Naive thymus-derived CD4-positive, alpha-beta T cell (primary cell): ENCODE measurements around the gene RBM15. TPM values are rescaled to one million over a fixed set of nuclear protein-coding genes. Genes with fewer than 3 reads are reported as not detected.
A peak's percentile ranks its signal among the peaks of the same experiment; 100 is the strongest.

ENCODE experiments used
- ATAC-seq: fragments of 150-1000 bp; cut with Tn5 transposase; 2 replicates; pipeline ENCODE4 v1.10.0; 2021; ENCODE audit warnings: mild to moderate bottlenecking, moderate library complexity
- CTCF ChIA-PET: fragments of 350-600 bp; sonication (Branson Sonifier 250); formaldehyde crosslinking; loops from one replicate; lab custom pipeline; 2021; ENCODE audit warnings: antibody characterized with exemption; lab: Charles Lee
- POLR2A ChIA-PET: fragments of 350-600 bp; sonication (Branson Sonifier 250); formaldehyde crosslinking; loops from one replicate; lab custom pipeline; 2021; ENCODE audit warnings: antibody characterized with exemption, inconsistent platforms; lab: Charles Lee
- DNase-seq, 9 donors: peaks; one replicate each; pipeline versions ENCODE4 v3.0.0 to v3.0.0-alpha.2; 2020 to 2022; ENCODE audit warnings: mixed read lengths in 1 of 9
- H3K27ac ChIP-seq: one replicate; pipeline ENCODE4 v1.7.0; 2013; ENCODE audit warnings: mild to moderate bottlenecking, low read depth, low read length, moderate library complexity
- H3K27me3 ChIP-seq, 2 donors: one replicate each; pipeline ENCODE4 v1.7.0; 2013; ENCODE audit warnings: low read length in 2 of 2, mild to moderate bottlenecking in 2 of 2, moderate library complexity in 2 of 2; ENCODE audit not compliant: control insufficient read depth in 2 of 2, insufficient read depth in 2 of 2
- H3K36me3 ChIP-seq, 3 experiments: 1 replicate in 2 of 3; 2 replicates in 1 of 3; pipeline ENCODE4 v1.7.0; 2013; ENCODE audit warnings: low read length in 3 of 3, mild to moderate bottlenecking in 3 of 3, moderate library complexity in 1 of 3; ENCODE audit not compliant: insufficient read depth in 3 of 3, control insufficient read depth in 2 of 3
- H3K4me1 ChIP-seq, 2 donors: one replicate each; pipeline ENCODE4 v1.7.0; 2013; ENCODE audit warnings: low read length in 2 of 2, mild to moderate bottlenecking in 2 of 2, moderate library complexity in 1 of 2; ENCODE audit not compliant: control insufficient read depth in 2 of 2, insufficient read depth in 2 of 2
- H3K4me3 ChIP-seq: 2 replicates; pipeline ENCODE4 v1.7.0; 2013; ENCODE audit warnings: mild to moderate bottlenecking, low read length
- H3K9me3 ChIP-seq, 3 experiments: 1 replicate in 2 of 3; 2 replicates in 1 of 3; pipeline ENCODE4 v1.7.0; 2013; ENCODE audit warnings: low read length in 3 of 3; ENCODE audit not compliant: control insufficient read depth in 2 of 3
- H3K27ac Mint-ChIP-seq, 9 donors: one replicate each; pipeline ENCODE4 v1.8.0; 2020 to 2022; ENCODE audit warnings: mixed read lengths in 9 of 9, mild to moderate bottlenecking in 8 of 9, moderate library complexity in 5 of 9, inconsistent platforms in 2 of 9
- H3K27me3 Mint-ChIP-seq, 5 donors: one replicate each; pipeline ENCODE4 v1.8.0; 2021 to 2022; ENCODE audit warnings: mixed read lengths in 5 of 5, mild to moderate bottlenecking in 1 of 5
- H3K36me3 Mint-ChIP-seq, 5 donors: one replicate each; pipeline ENCODE4 v1.8.0; 2020 to 2022; ENCODE audit warnings: mixed read lengths in 5 of 5, mild to moderate bottlenecking in 3 of 5, inconsistent platforms in 1 of 5
- H3K4me1 Mint-ChIP-seq, 7 donors: one replicate each; pipeline ENCODE4 v1.8.0; 2020 to 2022; ENCODE audit warnings: mixed read lengths in 7 of 7, mild to moderate bottlenecking in 3 of 7, inconsistent platforms in 1 of 7
- H3K4me3 Mint-ChIP-seq, 10 donors: one replicate each; pipeline ENCODE4 v1.8.0; 2020 to 2022; ENCODE audit warnings: mild to moderate bottlenecking in 10 of 10, mixed read lengths in 10 of 10, moderate library complexity in 6 of 10, inconsistent platforms in 2 of 10
- H3K9me3 Mint-ChIP-seq, 11 donors: one replicate each; pipeline ENCODE4 v1.8.0; 2020 to 2022; ENCODE audit warnings: mixed read lengths in 11 of 11, mild to moderate bottlenecking in 4 of 11, inconsistent platforms in 1 of 11, moderate library complexity in 1 of 11
- intact Hi-C, 2 donors: fragments of 100-400 bp; cut with micrococcal nuclease; formaldehyde crosslinking; loops; one replicate each; pipeline ENCODE4 v1.15.1; 2023
- polyA plus RNA-seq, 2 donors: library from polyadenylated mRNA; unstranded; fragments of 300-500 nt; fragmentation: Illumina TruSeq; gene quantifications; one replicate each; pipeline ENCODE4 v1.2.3, GENCODE V29; 2021
- total RNA-seq, 6 experiments: library from RNA in 5 of 6; stranded (reverse) in 5 of 6; gene quantifications; 1 replicate in 5 of 6; 2 replicates in 1 of 6; pipeline ENCODE4 v1.2.3 and lab custom pipeline; 2021 to 2026

Gene RBM15
- total and polyA plus RNA-seq, 7 experiments from 2014 or later = 7.1 to 58.6 (median 45.0) TPM

GRCh38 chr1:110364221-110364620 is 25.0 kb downstream of the RBM15 start:
- H3K4me1 ChIP-seq = no peaks in the 10 kb centered on the region
- Mint-ChIP-seq H3K36me3 (peaks cover 3 to 27% (median 22%) of the 10 kb centered on the region in 5 donors), H3K27ac (no peak overlapping the region), H3K4me3 (no peak overlapping the region), H3K4me1 (peaks cover 0 to 16% (median 11%) of the 10 kb centered on the region in 7 donors), H3K9me3 (no peaks in the 10 kb centered on the region), H3K27me3 (no peaks in the 10 kb centered on the region)
- no peaks in the 10 kb centered on the region for H3K9me3 ChIP-seq
- ChIA-PET POLR2A (no interaction called here), CTCF (no interaction called here)
- no peak overlapping the region for H3K27ac ChIP-seq
- no peak for ATAC-seq
- H3K27me3 ChIP-seq = no peaks in the 10 kb centered on the region
- H3K36me3 ChIP-seq = peaks cover 0 to 15% (median 9%) of the 10 kb centered on the region in 3 experiments
- DNase-seq = no peak
- intact Hi-C loops = no loop called here
- H3K4me3 ChIP-seq = no peak overlapping the region

GRCh38 chr1:110370827-110371226 is 31.6 kb downstream of the RBM15 start:
- Histone ChIP-seq H3K9me3 (no peaks in the 10 kb centered on the region), H3K36me3 (peaks cover 0 to 15% (median 4%) of the 10 kb centered on the region in 3 experiments), H3K27ac (no peak overlapping the region), H3K4me1 (no peaks in the 10 kb centered on the region), H3K27me3 (no peaks in the 10 kb centered on the region), H3K4me3 (no peak overlapping the region)
- peaks cover 0 to 5% (median 0%) of the 10 kb centered on the region in 7 donors for H3K4me1 Mint-ChIP-seq
- no peaks in the 10 kb centered on the region for H3K27me3 Mint-ChIP-seq
- CTCF ChIA-PET = interaction anchor here (1.1 kb wide), 1 partner anchor 12 kb away, joined by 3 read pairs; no protein-coding TSS in a partner anchor
- H3K27ac Mint-ChIP-seq = peak overlapping the region in 1 of 9 donors; percentile 12
- no peak overlapping the region for H3K4me3 Mint-ChIP-seq
- POLR2A ChIA-PET = no interaction called here
- DNase-seq (no peak), ATAC-seq (no peak)
- peaks cover 0 to 10% (median 4%) of the 10 kb centered on the region in 5 donors for H3K36me3 Mint-ChIP-seq
- no peaks in the 10 kb centered on the region for H3K9me3 Mint-ChIP-seq
- intact Hi-C loops = no loop called here

GRCh38 chr1:110375490-110375889 is 36.3 kb downstream of the RBM15 start:
- Histone ChIP-seq H3K27me3 (no peaks in the 10 kb centered on the region), H3K36me3 (peaks cover 0 to 4% (median 0%) of the 10 kb centered on the region in 3 experiments), H3K27ac (no peak overlapping the region), H3K4me3 (no peak overlapping the region), H3K9me3 (no peaks in the 10 kb centered on the region), H3K4me1 (no peaks in the 10 kb centered on the region)
- intact Hi-C loops = no loop called here
- H3K27ac Mint-ChIP-seq = peak overlapping the region in 2 of 9 donors; percentile 25 to 34
- no peak for DNase-seq
- peaks cover 5 to 26% (median 9%) of the 10 kb centered on the region in 5 donors for H3K36me3 Mint-ChIP-seq
- peaks cover 0 to 7% (median 0%) of the 10 kb centered on the region in 7 donors for H3K4me1 Mint-ChIP-seq
- H3K4me3 Mint-ChIP-seq = no peak overlapping the region
- H3K9me3 Mint-ChIP-seq = no peaks in the 10 kb centered on the region
- ChIA-PET CTCF (no interaction called here), POLR2A (interaction anchor here (0.6 kb wide), 1 partner anchor 1286 kb away, joined by 4 read pairs; no protein-coding TSS in a partner anchor)
- ATAC-seq = no peak
- no peaks in the 10 kb centered on the region for H3K27me3 Mint-ChIP-seq

- Histone ChIP-seq H3K36me3 (no peaks in the 10 kb centered on the region), H3K4me1 (peaks cover 0 to 7% of the 10 kb centered on the region in 2 donors), H3K9me3 (no peaks in the 10 kb centered on the region), H3K4me3 (no peak overlapping the region), H3K27me3 (no peaks in the 10 kb centered on the region), H3K27ac (no peak overlapping the region)
- ChIA-PET POLR2A (no interaction called here), CTCF (interaction anchor here (0.7 kb wide), 1 partner anchor 173 kb away, joined by 3 read pairs; no protein-coding TSS in a partner anchor)
- ATAC-seq = peak; percentile 24
- intact Hi-C loops = no loop called here
- no peak for DNase-seq
- Mint-ChIP-seq H3K27ac (peak overlapping the region in 1 of 9 donors; percentile 8), H3K4me1 (peaks cover 0 to 28% (median 24%) of the 10 kb centered on the region in 7 donors), H3K36me3 (peaks cover 0 to 21% (median 9%) of the 10 kb centered on the region in 5 donors), H3K4me3 (no peak overlapping the region), H3K27me3 (no peaks in the 10 kb centered on the region), H3K9me3 (no peaks in the 10 kb centered on the region)
Observed at GRCh38 chr1:110380672-110381283, 41.6 kb downstream of the RBM15 start.

GRCh38 chr1:110383251-110383990 is 44.2 kb downstream of the RBM15 start:
- DNase-seq (peak in 4 of 9 donors; percentile 1 to 19 (median 12)), ATAC-seq (no peak)
- Mint-ChIP-seq H3K36me3 (peaks cover 0 to 20% (median 5%) of the 10 kb centered on the region in 5 donors), H3K27me3 (no peaks in the 10 kb centered on the region), H3K27ac (peak overlapping the region; percentile 76 to 94 (median 88)), H3K4me3 (peak overlapping the region in 9 of 10 donors; percentile 43 to 85 (median 76)), H3K9me3 (no peaks in the 10 kb centered on the region), H3K4me1 (peaks cover 0 to 30% (median 24%) of the 10 kb centered on the region in 7 donors)
- intact Hi-C loops = no loop called here
- ChIA-PET POLR2A (interaction anchor here (0.7 to 1.2 kb wide), 3 partner anchors 25 to 173 kb away, joined by 3 to 4 read pairs (median 3); partner anchors contain the start of gene RBM15), CTCF (interaction anchor here (0.6 to 1.0 kb wide), 2 partner anchors 13 to 177 kb away, joined by 3 to 6 read pairs; no protein-coding TSS in a partner anchor)
- Histone ChIP-seq H3K4me3 (no peak overlapping the region), H3K4me1 (peaks cover 0 to 7% of the 10 kb centered on the region in 2 donors), H3K27ac (peak overlapping the region; percentile 43), H3K27me3 (no peaks in the 10 kb centered on the region), H3K9me3 (no peaks in the 10 kb centered on the region), H3K36me3 (no peaks in the 10 kb centered on the region)

DNA sequence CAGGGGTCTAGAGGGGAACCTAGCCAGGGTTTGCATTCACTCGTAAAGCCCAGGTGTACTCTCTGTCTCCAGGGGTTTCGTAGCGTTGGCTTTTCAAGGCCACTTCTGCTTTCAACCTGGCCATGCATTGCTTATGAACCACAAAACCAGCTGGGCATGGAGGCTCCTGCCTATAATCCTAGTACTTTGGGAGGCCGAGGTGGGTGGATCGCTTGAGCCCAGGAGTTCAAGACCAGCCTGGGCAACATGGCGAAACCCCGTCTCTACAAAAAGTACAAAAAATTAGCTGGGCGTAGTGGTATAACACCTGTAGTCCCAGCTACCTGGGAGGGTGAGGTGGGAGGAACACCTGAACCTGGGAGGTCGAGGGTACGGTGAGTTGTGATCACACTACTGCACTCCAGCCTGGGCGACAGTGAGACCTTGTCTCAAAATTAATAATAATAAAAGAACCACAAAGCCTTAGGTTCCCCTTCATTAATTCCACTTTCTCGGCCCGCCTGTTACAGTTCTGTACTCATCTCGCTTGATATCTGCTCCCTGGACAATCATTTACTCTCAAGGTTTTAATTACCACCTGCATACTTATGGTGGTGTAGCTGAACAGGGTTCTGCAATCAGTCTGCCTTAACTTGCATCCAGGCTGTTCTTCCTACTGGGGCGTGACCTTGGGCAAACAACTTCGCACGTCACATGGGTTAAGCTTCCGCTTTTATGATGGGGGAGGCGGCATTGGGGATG is 45.6 kb downstream of the RBM15 start:
- intact Hi-C loops = no loop called here
- H3K27me3 Mint-ChIP-seq = no peaks in the 10 kb centered on the region
- Histone ChIP-seq H3K4me3 (no peak overlapping the region), H3K27ac (no peak overlapping the region), H3K9me3 (no peaks in the 10 kb centered on the region), H3K4me1 (peaks cover 0 to 7% of the 10 kb centered on the region in 2 donors), H3K27me3 (no peaks in the 10 kb centered on the region), H3K36me3 (no peaks in the 10 kb centered on the region)
- CTCF ChIA-PET = no interaction called here
- ATAC-seq = peak; percentile 47
- H3K36me3 Mint-ChIP-seq = peaks cover 0 to 14% (median 0%) of the 10 kb centered on the region in 5 donors
- H3K9me3 Mint-ChIP-seq = no peaks in the 10 kb centered on the region
- POLR2A ChIA-PET = interaction anchor here (1.1 kb wide), 1 partner anchor 46 kb away, joined by 3 read pairs; no protein-coding TSS in a partner anchor
- no peak for DNase-seq
- peak overlapping the region; percentile 39 to 94 (median 88) for H3K27ac Mint-ChIP-seq
- H3K4me3 Mint-ChIP-seq = peak overlapping the region in 3 of 10 donors; percentile 70 to 85 (median 76)
- peaks cover 0 to 30% (median 24%) of the 10 kb centered on the region in 7 donors for H3K4me1 Mint-ChIP-seq
